ENCODE data around the gene LRMDA.

The LRMDA gene

GRCh38 chr10:75694790-75695189, 263.4 kb downstream of the LRMDA start:
- Histone ChIP-seq H3K18ac (ENCODE audit: low read depth in 1 of 2, low read length in 2 of 2) (no peak overlapping the region), H2AK5ac (ENCODE audit: low read length, severe bottlenecking) (no peak overlapping the region), H3K4me1 (ENCODE audit: control insufficient read depth, insufficient read depth, low read depth, low read length) (no peaks in the 10 kb centered on the region), H3K4ac (ENCODE audit: low read depth in 1 of 2, low read length in 2 of 2) (no peak overlapping the region), H3K14ac (ENCODE audit: low read length in 2 of 2) (no peak overlapping the region), H3K4me2 (ENCODE audit: low read length, poor library complexity, severe bottlenecking) (no peak overlapping the region), H3K36me3 (ENCODE audit: control insufficient read depth in 1 of 2, insufficient read depth in 2 of 2, low read depth in 1 of 2, low read length in 2 of 2) (no peaks in the 10 kb centered on the region), H2BK15ac (ENCODE audit: low read depth, poor library complexity, severe bottlenecking) (no peak overlapping the region), H3K4me3 (ENCODE audit: insufficient read depth in 1 of 2, low read depth in 1 of 2, low read length in 2 of 2) (no peak overlapping the region), H3K9me3 (ENCODE audit: control insufficient read depth, low read length) (peaks cover 24% of the 10 kb centered on the region), H4K8ac (ENCODE audit: low read length) (no peak overlapping the region), H2BK120ac (ENCODE audit: low read depth, low read length) (no peak overlapping the region), H3K27me3 (ENCODE audit: control insufficient read depth in 1 of 2, insufficient read depth in 1 of 2, low read length in 2 of 2) (peaks cover 0 to 3% of the 10 kb centered on the region in 2 experiments), H3K9ac (ENCODE audit: low read length) (no peak overlapping the region), H4K91ac (ENCODE audit: low read length) (no peak overlapping the region), H2BK5ac (ENCODE audit: low read depth, low read length, poor library complexity, severe bottlenecking) (no peak overlapping the region), H3K27ac (ENCODE audit: low read length, poor library complexity, severe bottlenecking) (no peak overlapping the region), H2BK12ac (ENCODE audit: low read length in 2 of 2) (no peak overlapping the region), H2AFZ (ENCODE audit: low read depth, low read length) (no peak overlapping the region), H3K23ac (ENCODE audit: low read length in 2 of 2) (no peak overlapping the region), H3K79me1 (replicated peaks; ENCODE audit: low read length, poor library complexity, severe bottlenecking) (no peaks in the 10 kb centered on the region)
- WGBS = 83% methylated on average over 2 of the region's 3 CpGs
- DNase-seq = no peak

- Histone ChIP-seq H2BK15ac (ENCODE audit: low read depth, poor library complexity, severe bottlenecking) (no peak overlapping the region), H3K79me1 (replicated peaks; ENCODE audit: low read length, poor library complexity, severe bottlenecking) (no peaks in the 10 kb centered on the region), H2AK5ac (ENCODE audit: low read length, severe bottlenecking) (no peak overlapping the region), H3K4me3 (ENCODE audit: insufficient read depth in 1 of 2, low read depth in 1 of 2, low read length in 2 of 2) (no peak overlapping the region), H2BK5ac (ENCODE audit: low read depth, low read length, poor library complexity, severe bottlenecking) (no peak overlapping the region), H2AFZ (ENCODE audit: low read depth, low read length) (no peak overlapping the region), H3K14ac (ENCODE audit: low read length in 2 of 2) (no peak overlapping the region), H3K27me3 (ENCODE audit: control insufficient read depth in 1 of 2, insufficient read depth in 1 of 2, low read length in 2 of 2) (peaks cover 0 to 3% of the 10 kb centered on the region in 2 experiments), H3K4me2 (ENCODE audit: low read length, poor library complexity, severe bottlenecking) (no peak overlapping the region), H3K18ac (ENCODE audit: low read depth in 1 of 2, low read length in 2 of 2) (no peak overlapping the region), H3K9ac (ENCODE audit: low read length) (no peak overlapping the region), H3K4ac (ENCODE audit: low read depth in 1 of 2, low read length in 2 of 2) (no peak overlapping the region), H2BK120ac (ENCODE audit: low read depth, low read length) (no peak overlapping the region), H3K23ac (ENCODE audit: low read length in 2 of 2) (no peak overlapping the region), H4K91ac (ENCODE audit: low read length) (no peak overlapping the region), H4K8ac (ENCODE audit: low read length) (no peak overlapping the region), H2BK12ac (ENCODE audit: low read length in 2 of 2) (no peak overlapping the region), H3K36me3 (ENCODE audit: control insufficient read depth in 1 of 2, insufficient read depth in 2 of 2, low read depth in 1 of 2, low read length in 2 of 2) (no peaks in the 10 kb centered on the region), H3K9me3 (ENCODE audit: control insufficient read depth, low read length) (peaks cover 29% of the 10 kb centered on the region), H3K4me1 (ENCODE audit: control insufficient read depth, insufficient read depth, low read depth, low read length) (no peaks in the 10 kb centered on the region), H3K27ac (ENCODE audit: low read length, poor library complexity, severe bottlenecking) (no peak overlapping the region)
- DNase-seq = no peak
- 92% methylated on average over 2 of the region's 2 CpGs for WGBS
Measured at GRCh38 chr10:75695994-75696393, 264.6 kb downstream of the LRMDA start.

- H3K27ac ChIP-seq (ENCODE audit: low read length, poor library complexity, severe bottlenecking) = no peak overlapping the region
- H2AFZ ChIP-seq (ENCODE audit: low read depth, low read length) = no peak overlapping the region
- no peak overlapping the region for H2BK5ac ChIP-seq (ENCODE audit: low read depth, low read length, poor library complexity, severe bottlenecking)
- H3K9me3 ChIP-seq (ENCODE audit: control insufficient read depth, low read length) = peaks cover 30% of the 10 kb centered on the region
- no peak overlapping the region for H3K4me2 ChIP-seq (ENCODE audit: low read length, poor library complexity, severe bottlenecking)
- peaks cover 0 to 6% of the 10 kb centered on the region in 2 experiments for H3K27me3 ChIP-seq (ENCODE audit: control insufficient read depth in 1 of 2, insufficient read depth in 1 of 2, low read length in 2 of 2)
- no peaks in the 10 kb centered on the region for H3K36me3 ChIP-seq (ENCODE audit: control insufficient read depth in 1 of 2, insufficient read depth in 2 of 2, low read depth in 1 of 2, low read length in 2 of 2)
- H3K79me1 ChIP-seq (replicated peaks; ENCODE audit: low read length, poor library complexity, severe bottlenecking) = no peaks in the 10 kb centered on the region
- H2BK15ac ChIP-seq (ENCODE audit: low read depth, poor library complexity, severe bottlenecking) = no peak overlapping the region
- no peak overlapping the region for H4K8ac ChIP-seq (ENCODE audit: low read length)
- no peak overlapping the region for H2AK5ac ChIP-seq (ENCODE audit: low read length, severe bottlenecking)
- H3K4me1 ChIP-seq (ENCODE audit: control insufficient read depth, insufficient read depth, low read depth, low read length) = no peaks in the 10 kb centered on the region
- H3K14ac ChIP-seq (ENCODE audit: low read length in 2 of 2) = no peak overlapping the region
- no peak for DNase-seq
- H2BK120ac ChIP-seq (ENCODE audit: low read depth, low read length) = no peak overlapping the region
- WGBS = 94% methylated on average over 3 of the region's 4 CpGs
- H3K9ac ChIP-seq (ENCODE audit: low read length) = no peak overlapping the region
- no peak overlapping the region for H3K18ac ChIP-seq (ENCODE audit: low read depth in 1 of 2, low read length in 2 of 2)
- H3K4me3 ChIP-seq (ENCODE audit: insufficient read depth in 1 of 2, low read depth in 1 of 2, low read length in 2 of 2) = no peak overlapping the region
- H4K91ac ChIP-seq (ENCODE audit: low read length) = no peak overlapping the region
- no peak overlapping the region for H3K23ac ChIP-seq (ENCODE audit: low read length in 2 of 2)
- no peak overlapping the region for H2BK12ac ChIP-seq (ENCODE audit: low read length in 2 of 2)
- no peak overlapping the region for H3K4ac ChIP-seq (ENCODE audit: low read depth in 1 of 2, low read length in 2 of 2)
Measured at GRCh38 chr10:75696536-75696935, 265.1 kb downstream of the LRMDA start.

GRCh38 chr10:75703191-75703854, 271.9 kb downstream of the LRMDA start:
- Histone ChIP-seq H3K27me3 (ENCODE audit: control insufficient read depth in 1 of 2, insufficient read depth in 1 of 2, low read length in 2 of 2) (peaks cover 0 to 12% of the 10 kb centered on the region in 2 experiments), H2BK12ac (ENCODE audit: low read length in 2 of 2) (no peak overlapping the region), H4K8ac (ENCODE audit: low read length) (no peak overlapping the region), H2BK120ac (ENCODE audit: low read depth, low read length) (no peak overlapping the region), H3K18ac (ENCODE audit: low read depth in 1 of 2, low read length in 2 of 2) (no peak overlapping the region), H4K91ac (ENCODE audit: low read length) (no peak overlapping the region), H3K9me3 (ENCODE audit: control insufficient read depth, low read length) (peaks cover 16% of the 10 kb centered on the region), H2BK5ac (ENCODE audit: low read depth, low read length, poor library complexity, severe bottlenecking) (no peak overlapping the region), H3K27ac (ENCODE audit: low read length, poor library complexity, severe bottlenecking) (no peak overlapping the region), H2AFZ (ENCODE audit: low read depth, low read length) (no peak overlapping the region), H3K9ac (ENCODE audit: low read length) (no peak overlapping the region), H2BK15ac (ENCODE audit: low read depth, poor library complexity, severe bottlenecking) (no peak overlapping the region), H3K4me1 (ENCODE audit: control insufficient read depth, insufficient read depth, low read depth, low read length) (no peaks in the 10 kb centered on the region), H2AK5ac (ENCODE audit: low read length, severe bottlenecking) (no peak overlapping the region), H3K4ac (ENCODE audit: low read depth in 1 of 2, low read length in 2 of 2) (no peak overlapping the region), H3K23ac (ENCODE audit: low read length in 2 of 2) (no peak overlapping the region), H3K4me2 (ENCODE audit: low read length, poor library complexity, severe bottlenecking) (no peak overlapping the region), H3K36me3 (ENCODE audit: control insufficient read depth in 1 of 2, insufficient read depth in 2 of 2, low read depth in 1 of 2, low read length in 2 of 2) (no peaks in the 10 kb centered on the region), H3K79me1 (replicated peaks; ENCODE audit: low read length, poor library complexity, severe bottlenecking) (no peaks in the 10 kb centered on the region), H3K4me3 (ENCODE audit: insufficient read depth in 1 of 2, low read depth in 1 of 2, low read length in 2 of 2) (no peak overlapping the region), H3K14ac (ENCODE audit: low read length in 2 of 2) (no peak overlapping the region)
- 73% methylated on average over 9 of the region's 9 CpGs for WGBS
- DNase-seq = no peak

Data from mesenchymal stem cell (in vitro differentiated cells and primary cell).